ENCODE measurements around the gene PPP2R2C.

PPP2R2C gene

DNA sequence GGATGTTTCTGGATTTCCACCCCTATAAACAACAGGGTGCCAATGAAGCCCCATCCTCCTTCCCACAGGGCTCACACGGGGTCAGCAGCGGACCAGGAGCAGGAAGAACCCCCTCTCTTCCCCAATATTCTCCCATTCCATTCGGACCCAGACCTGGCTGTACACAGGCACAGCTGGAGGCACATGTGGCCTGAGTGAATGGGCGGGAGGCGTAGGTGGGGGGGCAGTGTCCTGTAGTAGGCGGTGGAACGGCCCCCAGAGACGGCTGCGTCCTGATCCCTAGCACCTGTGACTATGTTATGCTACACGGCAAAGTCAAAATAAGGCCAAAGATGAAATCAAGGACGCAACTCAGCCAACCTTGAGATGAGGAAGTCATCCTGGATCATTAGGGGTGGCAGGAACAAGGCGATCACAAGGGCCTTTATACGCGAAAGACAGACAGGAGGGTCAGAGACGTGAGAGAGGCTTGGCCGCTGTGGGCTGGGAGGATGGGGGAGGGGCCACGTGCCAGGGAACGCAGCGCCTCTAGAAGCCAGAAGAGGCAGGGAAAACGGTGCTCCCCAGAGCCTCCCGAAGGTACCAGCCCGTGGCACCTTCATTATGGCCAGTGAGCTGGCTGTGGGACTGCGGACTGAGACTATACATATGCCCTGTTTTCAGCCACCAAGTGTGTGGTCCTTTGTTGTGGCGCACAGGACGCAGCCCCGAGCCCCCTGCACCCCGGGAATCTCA, 127.2 kb downstream of the PPP2R2C start:
- no peak for DNase-seq (ENCODE audit: low spot score)

- DNase-seq (ENCODE audit: low spot score), result peak; percentile 94
These were observed 128.4 kb downstream of the PPP2R2C start for GRCh38 chr4:6343939-6344408.

- no peak for DNase-seq (ENCODE audit: low spot score)
These were observed 129.7 kb downstream of the PPP2R2C start for GRCh38 chr4:6342530-6343293.

DNA sequence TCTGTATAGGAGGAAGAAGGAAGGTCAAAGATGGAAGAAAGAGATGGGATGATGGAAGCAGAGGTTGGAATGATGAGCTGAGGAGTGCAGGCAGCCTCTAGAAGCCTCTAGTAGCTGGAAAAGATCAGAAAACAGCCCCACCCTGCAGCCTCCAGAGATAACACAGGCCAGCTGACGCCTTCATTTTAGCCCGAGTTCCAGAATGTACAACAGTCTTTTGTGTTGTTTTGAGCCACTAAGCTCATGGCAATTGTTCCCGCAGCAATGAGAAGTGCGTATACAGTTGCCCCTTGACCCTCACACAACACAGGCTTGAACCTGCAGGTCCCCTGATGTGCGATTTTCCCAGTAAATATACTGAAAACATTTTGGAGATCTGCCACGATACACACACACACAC, 130.7 kb downstream of the PPP2R2C start:
- no peak for DNase-seq (ENCODE audit: low spot score)

DNA sequence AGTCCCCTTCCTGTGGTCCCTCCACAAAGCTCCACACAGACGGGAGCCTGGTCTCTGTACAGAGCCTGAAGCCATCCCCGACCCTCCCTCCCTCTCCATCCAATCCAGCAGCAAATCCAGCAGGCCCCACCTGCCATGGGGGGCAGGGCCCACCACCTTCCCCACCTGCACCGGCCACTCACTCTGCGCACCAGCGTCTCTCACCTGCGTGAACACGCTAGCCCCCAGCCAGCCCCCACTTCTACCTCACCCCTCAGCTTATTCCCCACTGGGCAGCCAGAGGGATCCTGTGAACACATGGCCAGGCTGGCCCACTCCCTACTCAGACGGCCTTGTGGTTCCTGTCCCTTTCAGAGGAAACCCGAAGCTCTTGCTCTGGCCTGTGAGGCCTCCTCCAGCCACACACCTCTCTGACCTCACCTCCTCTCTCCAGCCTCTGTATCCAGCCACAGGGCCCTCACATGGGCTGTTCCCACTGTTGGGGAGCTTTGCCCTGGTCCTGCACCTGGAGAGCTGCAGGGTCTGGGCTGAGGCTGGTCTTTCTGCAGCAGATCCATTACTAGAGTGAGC, 131.9 kb downstream of the PPP2R2C start:
- DNase-seq (ENCODE audit: low spot score), result no peak

- no peak for DNase-seq (ENCODE audit: low spot score)
These were observed 132.5 kb downstream of the PPP2R2C start for GRCh38 chr4:6339818-6340445.

GRCh38 chr4:6338951-6339817, 133.2 kb downstream of the PPP2R2C start:
- DNase-seq (ENCODE audit: low spot score), result no peak

DNA sequence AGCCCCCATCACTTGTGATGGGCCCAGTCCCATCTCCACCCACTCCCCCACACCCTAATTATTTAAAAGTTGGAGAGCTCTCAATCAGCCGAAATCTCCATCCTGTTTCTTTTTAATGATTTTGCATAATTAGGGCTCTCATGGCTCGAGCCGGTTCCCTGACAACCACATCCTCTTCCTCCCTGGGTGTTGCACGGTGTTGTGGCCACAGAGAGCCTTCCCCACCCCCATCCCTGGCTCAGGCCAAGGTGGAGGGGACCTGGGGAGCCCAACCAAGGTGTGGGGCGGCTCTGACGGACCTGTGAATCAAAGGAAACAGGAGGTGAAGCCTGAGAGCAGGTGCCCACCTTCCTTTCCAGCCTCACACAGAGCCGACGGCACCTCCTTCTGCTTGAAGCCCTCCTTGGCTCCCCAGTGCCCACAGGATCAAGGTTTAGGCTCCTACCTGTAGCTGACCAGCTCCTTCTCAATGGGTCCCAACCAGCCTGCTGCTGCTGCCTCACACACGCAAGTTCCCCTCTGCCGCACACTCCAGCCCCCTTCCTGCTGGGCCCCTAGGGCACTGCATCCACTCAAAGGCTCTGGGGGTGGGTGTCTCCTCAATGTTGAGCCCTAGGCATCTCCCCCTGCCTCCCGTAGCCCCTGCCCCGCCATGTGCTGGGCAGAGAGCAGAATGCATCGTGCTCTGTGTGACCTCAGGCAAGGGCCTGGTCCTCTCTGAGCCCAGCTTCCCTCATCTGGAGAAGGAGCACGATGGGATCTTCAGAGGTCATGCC, 134.1 kb downstream of the PPP2R2C start:
- DNase-seq (ENCODE audit: low spot score), result no peak

DNA sequence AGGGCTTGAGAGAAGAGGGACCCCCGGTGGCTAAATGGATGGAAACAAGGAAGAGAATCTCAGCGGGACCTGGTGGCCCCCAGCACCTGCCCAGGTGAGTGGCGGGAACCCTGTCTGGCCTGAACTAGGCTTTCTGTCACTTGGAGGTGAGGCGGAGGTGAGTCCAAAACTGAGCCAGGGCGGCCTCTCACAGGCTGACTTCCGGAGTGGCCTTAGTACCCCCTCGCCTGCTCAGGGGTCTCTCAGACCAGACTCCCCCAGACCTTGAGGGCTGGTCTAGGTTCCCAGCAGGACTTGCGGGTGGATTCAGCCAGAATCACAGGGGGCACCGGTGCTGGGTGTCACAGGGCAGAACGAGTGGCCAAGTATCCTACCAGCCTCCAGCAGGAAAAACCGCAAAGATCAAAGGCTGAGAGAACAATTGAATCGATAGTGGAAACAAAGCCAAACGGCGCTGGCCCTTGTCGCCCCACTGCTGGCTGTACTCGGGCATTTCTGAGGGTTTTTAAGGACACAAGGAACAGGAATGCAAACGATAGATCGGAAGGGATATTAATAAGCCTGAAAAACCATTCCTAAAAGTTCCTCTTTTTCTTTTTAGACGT, 135.0 kb downstream of the PPP2R2C start:
- no peak for DNase-seq (ENCODE audit: low spot score)

DNA sequence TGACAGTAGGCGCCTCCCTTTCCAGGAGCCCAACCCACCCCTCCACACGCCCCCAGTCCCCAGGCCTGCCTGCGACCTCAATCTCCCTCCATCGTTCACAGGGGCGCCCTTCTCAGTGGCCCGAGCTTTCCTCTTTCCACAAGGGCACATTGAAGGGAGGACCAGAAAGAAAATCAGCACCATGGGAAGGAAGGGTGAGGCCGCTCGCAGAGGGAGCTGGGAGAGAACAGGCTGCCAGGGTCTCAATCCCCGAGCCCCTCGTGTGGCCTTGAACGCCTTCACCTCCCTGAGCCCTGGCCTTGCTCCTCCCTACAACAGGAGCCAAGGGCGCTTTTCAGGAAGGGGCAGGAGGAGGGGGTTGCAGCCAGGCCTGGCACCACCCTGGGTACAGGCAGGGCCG, 136.2 kb downstream of the PPP2R2C start:
- DNase-seq (ENCODE audit: low spot score), result no peak

DNA sequence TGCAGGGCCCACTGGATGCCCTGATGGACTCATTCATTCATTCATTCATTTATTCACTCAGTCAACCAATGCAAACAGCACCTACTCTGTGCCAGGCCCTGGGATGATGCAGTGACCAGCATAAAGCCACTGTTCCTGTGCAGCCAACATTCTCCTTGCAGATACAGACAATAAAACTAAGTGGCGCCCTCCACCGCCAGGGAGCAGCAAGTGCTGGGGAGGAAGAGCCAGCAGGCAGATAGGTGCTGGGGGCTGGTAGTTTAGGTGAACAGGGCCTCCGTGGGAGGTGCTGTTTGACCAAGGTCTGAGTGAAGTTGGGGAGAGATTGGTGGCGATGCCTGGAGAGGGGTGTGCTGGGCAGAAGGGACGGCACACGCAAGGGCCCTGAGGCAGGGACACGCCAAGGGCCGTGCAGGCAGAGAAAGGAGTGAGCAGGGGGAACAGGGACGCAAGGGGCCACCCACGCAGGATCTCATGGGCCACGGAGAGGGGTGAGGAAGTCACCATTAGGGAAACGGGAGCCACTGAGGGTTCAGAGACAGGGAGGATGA, 137.3 kb downstream of the PPP2R2C start:
- DNase-seq (ENCODE audit: low spot score), result no peak

- no peak for DNase-seq (ENCODE audit: low spot score)
These were observed 138.1 kb downstream of the PPP2R2C start for GRCh38 chr4:6334203-6334887.

DNA sequence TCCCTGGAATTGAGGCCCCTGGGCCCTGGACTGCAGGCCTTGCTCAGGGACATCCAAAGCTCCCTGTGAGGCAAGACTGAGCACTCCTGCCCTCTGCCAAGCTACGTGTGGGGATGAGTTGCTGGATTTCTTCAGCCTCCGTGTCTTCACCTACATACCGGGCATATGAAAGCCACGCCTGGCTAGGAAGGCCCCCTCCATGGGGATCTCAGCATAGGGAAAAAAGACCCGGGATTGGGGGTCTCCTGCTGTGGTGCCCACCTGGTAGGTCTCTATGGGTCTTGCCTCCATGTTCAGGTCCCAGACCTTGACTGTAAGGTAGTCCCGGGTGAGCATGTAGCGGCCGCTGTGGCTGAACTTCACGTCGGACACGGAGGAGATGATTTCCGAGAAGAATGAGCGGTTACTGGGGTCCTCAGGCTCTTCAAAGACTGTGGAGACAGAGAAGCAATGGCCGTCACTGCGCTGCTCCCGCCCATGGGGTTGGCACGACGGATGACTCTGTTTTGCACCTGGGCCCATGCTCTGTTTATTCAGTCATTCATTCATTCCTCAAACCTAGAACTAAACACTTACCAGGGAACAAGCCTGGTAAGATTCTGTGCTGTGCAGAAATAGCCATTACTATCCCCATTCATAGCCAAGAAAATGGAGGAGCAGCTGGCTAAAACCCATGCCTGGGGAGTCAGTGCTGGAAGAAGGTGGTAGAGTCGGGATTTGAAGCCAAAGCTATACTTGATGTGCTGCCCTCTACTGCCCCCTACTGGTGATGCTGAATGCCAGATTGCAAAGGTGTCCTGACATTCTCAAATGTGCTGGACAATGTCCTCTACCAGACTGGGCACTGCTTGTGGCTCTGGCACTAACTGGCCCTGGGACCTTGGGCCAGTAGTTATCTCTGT, 138.9 kb downstream of the PPP2R2C start:
- no peak for DNase-seq (ENCODE audit: low spot score)

DNA sequence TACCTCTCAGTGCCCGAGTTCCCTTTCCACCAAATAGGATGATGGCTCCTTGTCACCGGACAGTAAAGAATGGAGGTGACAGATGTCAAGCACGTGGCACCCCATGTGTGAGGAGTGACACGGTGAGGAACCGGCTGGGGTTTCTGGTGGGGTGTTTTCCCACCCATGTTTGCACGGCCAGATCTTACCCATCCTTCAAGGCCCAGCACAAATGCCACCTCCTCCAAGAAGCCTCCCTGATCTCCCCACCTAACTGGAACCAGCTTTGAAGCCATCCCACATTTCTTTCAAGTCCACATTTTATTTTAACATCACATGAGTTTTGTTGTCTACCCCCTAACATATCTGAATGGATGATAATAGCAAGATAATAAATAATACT, 139.8 kb downstream of the PPP2R2C start:
- DNase-seq (ENCODE audit: low spot score), result no peak

DNA sequence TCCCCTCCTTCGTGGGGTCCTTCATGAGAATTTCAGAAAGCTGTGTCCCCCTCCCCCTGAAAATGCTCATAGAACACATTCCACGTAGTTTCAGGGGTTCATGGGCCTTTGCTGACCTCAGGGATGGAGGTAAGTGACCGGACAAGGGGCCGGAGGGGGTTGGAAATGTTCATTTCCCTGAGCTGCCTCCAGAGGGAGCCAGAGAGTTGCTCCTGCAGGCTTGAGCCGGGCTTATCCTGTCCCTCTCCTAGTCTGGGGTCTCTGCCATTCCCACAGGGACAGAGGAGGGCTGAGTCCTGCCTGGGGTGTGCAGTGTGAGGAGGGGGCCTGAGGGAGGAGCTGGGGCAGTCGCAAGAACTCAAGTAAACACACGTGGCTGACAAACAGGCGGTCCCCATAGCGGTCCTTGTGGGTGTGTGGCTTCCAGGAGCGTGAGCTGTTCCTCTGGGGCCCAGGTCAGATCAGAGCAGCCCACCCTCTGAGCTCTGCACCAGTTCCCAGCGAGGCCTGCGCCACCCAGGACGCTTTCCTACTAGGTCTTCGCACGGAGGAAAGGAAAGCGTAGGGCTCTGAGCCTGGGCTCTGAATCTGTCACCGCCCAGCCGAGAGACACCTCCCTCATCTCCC, 140.3 kb downstream of the PPP2R2C start:
- peak; percentile 27 for DNase-seq (ENCODE audit: low spot score)

DNA sequence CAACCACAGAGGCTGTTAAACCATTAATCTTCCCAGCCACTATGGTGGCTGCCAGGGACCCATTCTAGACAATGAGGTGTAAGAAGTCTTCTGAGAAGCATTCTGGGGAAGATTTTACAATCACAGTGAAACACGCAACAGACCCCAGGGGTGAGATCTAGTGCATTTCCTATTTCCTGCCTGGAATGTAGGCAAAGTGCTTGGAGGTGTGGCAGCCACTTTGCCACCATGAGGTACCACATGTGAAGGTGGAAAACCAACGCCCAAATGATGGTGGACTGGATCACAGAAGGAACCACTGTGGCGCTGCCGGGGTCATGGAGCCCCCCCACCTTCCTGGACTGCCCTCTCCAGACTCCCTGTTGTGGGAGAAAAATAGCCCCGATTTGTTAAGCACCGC, 140.9 kb downstream of the PPP2R2C start:
- no peak for DNase-seq (ENCODE audit: low spot score)

- DNase-seq (ENCODE audit: low spot score), result peak; percentile 61
These were observed 141.4 kb downstream of the PPP2R2C start for GRCh38 chr4:6331018-6331417.

GRCh38 chr4:6330384-6330767, 142.0 kb downstream of the PPP2R2C start:
- no peak for DNase-seq (ENCODE audit: low spot score)

All from RKO (cell line).